SKM-1 (cell line): ENCODE results near the gene ENTPD1.
A peak's percentile ranks its signal among the peaks of the same experiment; 100 is the strongest.
"Not testable (repeated sequence)": the region's sequence is repeated elsewhere in the genome, so short reads cannot be mapped to it uniquely, and the experiment has no call there.

ENCODE experiments used
- DNase-seq: peaks from one replicate; lab custom pipeline; 2025; ENCODE audit not compliant: unreplicated experiment; lab: John Stamatoyannopoulos, UW

Gene ENTPD1

GRCh38 chr10:95793401-95794045 is 37.6 kb downstream of the ENTPD1 start:
- DNase-seq: peak; percentile 31

- no peak for DNase-seq
Observed at GRCh38 chr10:95794195-95794594, 38.2 kb downstream of the ENTPD1 start.

GRCh38 chr10:95795602-95796001 is 39.6 kb downstream of the ENTPD1 start:
- no peak for DNase-seq

GRCh38 chr10:95796504-95796903 is 40.5 kb downstream of the ENTPD1 start:
- DNase-seq: no peak

- DNase-seq: no peak
Observed at GRCh38 chr10:95798096-95798855, 42.3 kb downstream of the ENTPD1 start.

GRCh38 chr10:95800286-95800685 is 44.3 kb downstream of the ENTPD1 start:
- DNase-seq: not testable (repeated sequence)

- not testable (repeated sequence) for DNase-seq
Observed at GRCh38 chr10:95806687-95807380, 50.9 kb downstream of the ENTPD1 start.

GRCh38 chr10:95808705-95809308 is 52.8 kb downstream of the ENTPD1 start:
- DNase-seq: not testable (repeated sequence)

- no peak for DNase-seq
Observed at GRCh38 chr10:95809370-95810197, 53.6 kb downstream of the ENTPD1 start.

- DNase-seq: no peak
Observed at GRCh38 chr10:95810198-95810976, 54.4 kb downstream of the ENTPD1 start.

GRCh38 chr10:95813054-95813685 is 57.2 kb downstream of the ENTPD1 start:
- DNase-seq: no peak

- DNase-seq: no peak
Observed at GRCh38 chr10:95814011-95814727, 58.2 kb downstream of the ENTPD1 start.

- no peak for DNase-seq
Observed at GRCh38 chr10:95815133-95815532, 59.2 kb downstream of the ENTPD1 start.

GRCh38 chr10:95815701-95816240 is 59.8 kb downstream of the ENTPD1 start:
- no peak for DNase-seq

- no peak for DNase-seq
Observed at GRCh38 chr10:95818010-95818409, 62.0 kb downstream of the ENTPD1 start.

GRCh38 chr10:95818668-95819067 is 62.7 kb downstream of the ENTPD1 start:
- no peak for DNase-seq

GRCh38 chr10:95819620-95820329 is 63.8 kb downstream of the ENTPD1 start:
- no peak for DNase-seq

GRCh38 chr10:95820363-95820762 is 64.4 kb downstream of the ENTPD1 start:
- DNase-seq: peak; percentile 6
